GM21423 (cell line): ENCODE results near the gene MAG.

Experiments used
- ATAC-seq: cut with Tn5 transposase; IDR thresholded peaks from one replicate; pipeline ENCODE4 v1.9.1; 2021; ENCODE audit warnings: mild to moderate bottlenecking, moderate library complexity; ENCODE audit not compliant: unreplicated experiment

The MAG gene

DNA sequence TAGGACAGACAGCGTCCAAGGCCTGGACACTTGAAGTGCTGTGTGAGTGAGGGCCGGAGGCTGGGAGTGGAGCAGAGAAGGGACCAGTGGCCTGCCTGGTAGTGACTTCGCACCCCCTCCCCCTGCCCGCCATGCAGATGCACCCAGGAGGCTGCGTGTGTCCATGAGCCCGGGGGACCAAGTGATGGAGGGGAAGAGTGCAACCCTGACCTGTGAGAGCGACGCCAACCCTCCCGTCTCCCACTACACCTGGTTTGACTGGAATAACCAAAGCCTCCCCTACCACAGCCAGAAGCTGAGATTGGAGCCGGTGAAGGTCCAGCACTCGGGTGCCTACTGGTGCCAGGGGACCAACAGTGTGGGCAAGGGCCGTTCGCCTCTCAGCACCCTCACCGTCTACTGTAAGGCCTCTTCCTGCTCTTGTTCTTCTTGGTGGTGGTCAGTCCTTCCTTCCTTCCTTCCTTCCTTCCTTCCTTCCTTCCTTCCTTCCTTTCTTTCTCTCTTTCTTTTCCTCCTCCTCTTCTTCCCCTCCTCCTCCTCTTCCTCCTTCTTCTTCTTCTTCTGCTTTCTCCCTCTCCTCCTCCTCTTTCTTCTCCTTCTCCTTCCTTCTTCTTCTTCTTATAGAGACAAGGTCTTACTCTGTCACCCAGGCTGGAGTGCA lies 49.7 kb downstream of the MAG start:
- ATAC-seq = no peak

DNA sequence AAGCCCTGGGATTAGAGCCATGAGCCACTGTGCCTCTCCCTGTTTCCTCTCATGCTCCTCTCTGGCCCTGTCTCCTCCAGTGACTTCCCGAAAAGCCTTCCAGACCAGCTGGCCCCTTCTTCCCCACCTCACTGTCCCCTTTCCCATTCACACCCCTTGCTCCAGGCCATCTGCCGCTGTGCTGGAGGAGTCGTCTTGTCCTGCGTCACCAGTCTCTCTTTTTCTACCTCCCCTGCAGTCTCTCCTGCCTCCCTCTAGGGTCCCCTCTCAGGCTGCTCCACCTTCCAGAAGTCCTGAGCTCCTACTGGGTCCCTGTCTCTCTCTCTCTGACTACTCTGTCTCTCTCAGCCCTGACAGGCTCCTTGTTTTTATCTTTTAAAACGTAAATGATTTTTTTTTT lies 50.5 kb downstream of the MAG start:
- ATAC-seq = no peak

DNA sequence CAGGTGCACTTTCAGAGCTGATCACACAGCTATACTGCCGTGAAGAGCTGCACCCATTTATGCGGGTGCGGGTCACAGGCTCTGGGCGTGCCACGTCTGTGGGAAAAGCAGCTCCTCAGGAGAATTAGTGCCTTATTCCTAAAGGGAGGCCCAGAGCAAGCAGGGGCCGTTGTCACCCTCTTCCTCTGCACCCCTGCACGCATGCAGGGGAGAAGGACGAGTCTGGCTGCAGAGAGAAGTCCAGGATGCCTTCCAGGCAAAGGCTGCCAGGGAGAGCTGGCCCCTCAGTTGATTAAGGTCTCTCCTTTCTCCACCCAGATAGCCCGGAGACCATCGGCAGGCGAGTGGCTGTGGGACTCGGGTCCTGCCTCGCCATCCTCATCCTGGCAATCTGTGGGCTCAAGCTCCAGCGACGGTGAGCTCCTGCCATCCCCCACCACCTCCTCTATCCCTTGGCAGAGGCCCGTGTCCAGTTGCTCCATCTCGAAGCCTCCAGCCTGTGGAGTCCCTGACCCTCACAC lies 52.6 kb downstream of the MAG start:
- no peak for ATAC-seq

GRCh38 chr19:35345671-35346111 lies 53.7 kb downstream of the MAG start:
- ATAC-seq = no peak

DNA sequence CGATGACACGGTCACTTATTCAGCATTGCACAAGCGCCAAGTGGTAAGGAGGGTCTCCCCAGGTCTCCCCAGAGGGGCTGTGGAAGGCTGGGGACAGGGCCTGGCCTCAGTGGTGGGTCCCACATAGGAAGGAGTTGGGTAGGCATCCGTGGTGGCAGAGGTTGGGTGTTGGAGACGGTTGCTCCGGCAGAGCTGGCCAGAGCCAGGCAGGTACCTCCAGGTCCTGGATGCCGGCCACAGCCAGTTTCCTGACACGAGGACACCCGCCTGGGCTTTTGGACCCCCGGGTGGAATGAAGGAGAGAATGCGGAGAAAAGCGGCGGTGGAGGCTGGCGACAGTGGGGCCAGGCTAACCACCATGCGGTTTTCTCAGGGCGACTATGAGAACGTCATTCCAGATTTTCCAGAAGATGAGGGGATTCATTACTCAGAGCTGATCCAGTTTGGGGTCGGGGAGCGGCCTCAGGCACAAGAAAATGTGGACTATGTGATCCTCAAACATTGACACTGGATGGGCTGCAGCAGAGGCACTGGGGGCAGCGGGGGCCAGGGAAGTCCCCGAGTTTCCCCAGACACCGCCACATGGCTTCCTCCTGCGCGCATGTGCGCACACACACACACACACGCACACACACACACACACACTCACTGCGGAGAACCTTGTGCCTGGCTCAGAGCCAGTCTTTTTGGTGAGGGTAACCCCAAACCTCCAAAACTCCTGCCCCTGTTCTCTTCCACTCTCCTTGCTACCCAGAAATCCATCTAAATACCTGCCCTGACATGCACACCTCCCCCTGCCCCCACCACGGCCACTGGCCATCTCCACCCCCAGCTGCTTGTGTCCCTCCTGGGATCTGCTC lies 54.5 kb downstream of the MAG start:
- ATAC-seq = no peak

DNA sequence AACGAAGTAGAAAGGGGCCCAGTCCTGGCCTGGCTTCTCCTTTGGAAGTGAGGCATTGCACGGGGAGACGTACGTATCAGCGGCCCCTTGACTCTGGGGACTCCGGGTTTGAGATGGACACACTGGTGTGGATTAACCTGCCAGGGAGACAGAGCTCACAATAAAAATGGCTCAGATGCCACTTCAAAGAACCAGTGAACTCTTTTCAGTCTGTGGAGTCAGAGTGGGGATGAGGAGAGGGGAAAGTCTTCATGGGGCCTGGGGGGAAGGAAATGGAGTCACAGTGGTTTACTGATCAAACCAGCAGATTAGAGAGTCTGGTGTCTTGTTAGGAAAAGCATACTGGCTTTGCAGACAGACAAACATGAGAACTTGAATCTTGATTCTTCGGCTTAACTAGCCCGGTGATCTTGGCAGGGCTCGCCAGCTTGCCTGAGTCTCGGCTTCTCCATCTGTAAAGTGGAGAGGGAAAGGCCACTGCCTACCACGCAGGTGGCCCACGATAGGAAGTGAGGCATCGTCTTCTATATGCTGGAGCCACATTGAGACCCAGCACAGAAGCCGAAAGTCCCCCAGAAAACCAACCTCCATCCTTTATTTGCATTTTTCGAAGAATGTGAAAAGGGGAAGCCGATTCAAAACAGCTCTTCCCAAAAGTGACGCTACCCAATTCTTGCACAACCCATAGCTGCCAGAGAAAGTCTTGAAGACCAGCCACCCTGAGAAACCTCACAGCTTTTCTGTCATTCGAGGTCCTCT lies 55.4 kb downstream of the MAG start, which contains the start of gene FFAR1:
Gene FFAR1 (plus strand): TSS at position 732 of the 759 bp plus-strand sequence. CDS start 3,650 bp downstream, outside the sequence.
- ATAC-seq = peak; percentile 61

DNA sequence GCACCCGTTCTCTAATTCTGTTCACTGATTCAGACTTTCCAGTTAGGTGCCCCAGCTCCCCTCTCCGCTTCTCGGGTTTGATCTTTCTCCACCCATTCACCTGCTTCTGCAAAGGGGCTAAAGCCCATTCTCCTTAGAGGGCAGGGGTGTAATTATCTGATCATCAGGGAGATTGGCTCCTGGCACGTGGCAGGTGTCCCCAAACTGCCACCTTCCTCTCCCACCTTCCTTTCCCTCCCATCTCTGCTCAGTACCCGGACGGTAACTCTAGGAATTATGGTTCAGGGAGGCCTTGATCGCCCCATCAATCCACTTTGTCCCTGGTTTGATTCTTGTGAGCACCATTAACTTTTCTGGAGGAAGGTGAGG lies 56.0 kb downstream of the MAG start:
- no peak for ATAC-seq

GRCh38 chr19:35348911-35349611 lies 57.1 kb downstream of the MAG start:
- no peak for ATAC-seq

- no peak for ATAC-seq
These were observed 57.9 kb downstream of the MAG start for GRCh38 chr19:35349614-35350521.

GRCh38 chr19:35350591-35350990 lies 58.6 kb downstream of the MAG start:
- no peak for ATAC-seq

- ATAC-seq = no peak
These were observed 59.6 kb downstream of the MAG start for GRCh38 chr19:35351411-35352176.

DNA sequence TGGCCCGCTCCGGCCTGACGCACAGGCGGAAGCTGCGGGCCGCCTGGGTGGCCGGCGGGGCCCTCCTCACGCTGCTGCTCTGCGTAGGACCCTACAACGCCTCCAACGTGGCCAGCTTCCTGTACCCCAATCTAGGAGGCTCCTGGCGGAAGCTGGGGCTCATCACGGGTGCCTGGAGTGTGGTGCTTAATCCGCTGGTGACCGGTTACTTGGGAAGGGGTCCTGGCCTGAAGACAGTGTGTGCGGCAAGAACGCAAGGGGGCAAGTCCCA lies 60.2 kb downstream of the MAG start:
- ATAC-seq = no peak

DNA sequence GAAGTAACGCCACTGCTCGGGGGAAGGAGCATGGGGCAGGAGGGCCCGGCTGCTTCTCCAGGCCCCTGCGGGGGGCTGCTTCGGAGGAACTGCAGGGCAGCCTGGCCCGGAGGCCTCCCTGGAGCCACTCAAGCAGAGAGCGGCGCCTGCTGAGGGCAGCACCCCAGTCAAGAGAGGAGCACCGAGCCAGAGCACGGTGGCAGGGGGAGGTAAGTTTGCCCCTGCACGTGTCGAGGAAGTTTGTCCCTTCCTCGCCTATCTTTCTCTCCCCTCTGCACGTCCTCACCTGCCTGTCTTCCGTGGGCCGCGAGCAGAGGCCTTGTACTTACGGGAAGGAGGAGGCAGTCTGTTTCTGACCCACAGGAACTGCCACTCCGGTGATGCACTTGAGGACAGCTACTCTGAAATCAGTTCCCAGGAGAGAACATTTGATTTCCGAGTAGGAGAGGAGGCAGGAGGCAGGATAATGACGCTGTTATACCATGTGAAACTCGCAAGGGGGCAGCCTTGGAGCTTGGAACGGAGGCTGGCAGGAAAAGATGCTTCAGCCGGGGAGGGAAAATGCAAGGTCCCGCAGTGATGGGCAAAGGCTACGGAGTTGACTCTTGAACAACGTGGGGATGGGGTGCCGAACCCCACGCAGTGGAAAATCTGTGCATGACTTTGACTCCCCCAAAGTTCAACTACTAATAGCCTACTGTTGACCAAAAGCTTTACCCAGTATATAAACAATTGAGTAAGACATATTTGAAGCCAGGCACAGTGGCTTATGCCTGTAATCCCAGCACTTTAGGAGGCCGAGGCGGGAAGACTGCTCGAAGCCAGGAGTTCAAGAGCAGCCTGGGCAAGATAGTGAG lies 60.7 kb downstream of the MAG start:
- ATAC-seq = no peak

- no peak for ATAC-seq
These were observed 61.7 kb downstream of the MAG start for GRCh38 chr19:35353635-35354034.

GRCh38 chr19:35354898-35355297 lies 62.9 kb downstream of the MAG start:
- no peak for ATAC-seq

DNA sequence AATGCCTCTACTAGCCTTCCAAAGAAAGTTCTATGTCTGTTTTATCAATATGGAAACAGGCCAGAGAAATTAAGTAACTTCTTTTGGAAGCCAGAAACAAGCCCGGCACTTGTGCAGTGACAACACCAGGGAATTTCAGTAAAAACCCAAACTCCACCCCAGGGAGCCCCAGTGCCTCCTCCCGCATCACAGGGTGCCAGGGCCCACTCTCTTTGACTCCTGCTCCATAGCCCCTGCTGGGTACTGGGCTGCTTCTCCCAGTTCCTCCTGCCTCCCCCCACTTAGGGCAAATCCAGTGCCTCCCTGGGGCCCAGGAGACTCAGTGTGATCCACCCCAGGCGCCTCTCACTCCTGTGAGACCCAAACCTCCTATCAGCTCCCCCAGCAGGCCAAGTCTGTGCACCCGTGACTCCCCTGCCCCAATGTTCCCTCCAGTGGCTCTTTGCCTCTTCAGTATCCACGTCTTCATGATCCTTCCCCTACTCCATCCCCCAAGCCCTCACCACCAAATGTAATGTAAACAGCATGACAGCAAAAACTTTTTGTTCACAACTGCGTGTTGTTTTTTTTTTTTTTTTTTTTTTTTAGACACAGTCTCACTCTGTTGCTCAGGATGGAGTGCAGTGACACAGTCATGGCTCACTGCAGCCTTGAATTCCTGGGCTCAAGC lies 64.0 kb downstream of the MAG start:
- ATAC-seq = no peak

- no peak for ATAC-seq
These were observed 66.1 kb downstream of the MAG start, which contains the start of gene FFAR3 for GRCh38 chr19:35357867-35358573. Gene FFAR3 (plus strand): TSS chr19:35358460. CDS start chr19:35358891, 431 bp downstream.
